Choroid plexus epithelial cell (primary cell): Measurements from ENCODE around the gene ZBTB11.

ENCODE experiments used
- DNase-seq: peaks from one replicate; pipeline ENCODE4 v3.0.0-alpha.2; 2010; ENCODE audit warnings: low read depth
- H3K4me3 ChIP-seq: 2 replicates; pipeline ENCODE4 v1.5.1; 2011; ENCODE audit warnings: low read depth, mild to moderate bottlenecking, control low read depth, low read length, moderate library complexity
- TF ChIP-seq, protein P1 (sequence below): conservative IDR thresholded peaks from 2 replicates; pipeline ENCODE4 v1.5.1; 2011; ENCODE audit warnings: low read depth, mild to moderate bottlenecking, control low read depth, inconsistent platforms, low read length, moderate library complexity

The ZBTB11 gene

DNA sequence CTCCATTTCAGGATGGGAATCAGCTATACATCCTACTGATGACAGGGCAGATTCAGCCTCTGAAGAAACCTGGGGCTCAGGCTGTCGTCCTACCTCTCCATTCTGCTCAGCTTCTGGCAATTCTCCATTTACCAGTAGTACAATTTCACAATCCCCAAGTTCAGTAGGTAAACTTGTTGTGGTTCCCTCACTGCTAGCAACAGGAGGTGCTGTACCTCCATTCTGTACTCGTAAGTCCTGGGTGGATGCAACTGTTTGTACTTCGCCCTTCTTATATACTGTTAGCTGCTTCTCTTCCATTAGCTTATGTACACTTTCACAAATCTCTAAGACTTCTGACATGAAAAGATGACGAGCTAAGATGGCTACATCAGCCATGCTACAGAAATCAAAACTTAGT is 11.6 kb downstream of the ZBTB11 start:
- DNase-seq = peak; percentile 47
- H3K4me3 ChIP-seq = no peak overlapping the region
- TF ChIP-seq, protein P1, sequence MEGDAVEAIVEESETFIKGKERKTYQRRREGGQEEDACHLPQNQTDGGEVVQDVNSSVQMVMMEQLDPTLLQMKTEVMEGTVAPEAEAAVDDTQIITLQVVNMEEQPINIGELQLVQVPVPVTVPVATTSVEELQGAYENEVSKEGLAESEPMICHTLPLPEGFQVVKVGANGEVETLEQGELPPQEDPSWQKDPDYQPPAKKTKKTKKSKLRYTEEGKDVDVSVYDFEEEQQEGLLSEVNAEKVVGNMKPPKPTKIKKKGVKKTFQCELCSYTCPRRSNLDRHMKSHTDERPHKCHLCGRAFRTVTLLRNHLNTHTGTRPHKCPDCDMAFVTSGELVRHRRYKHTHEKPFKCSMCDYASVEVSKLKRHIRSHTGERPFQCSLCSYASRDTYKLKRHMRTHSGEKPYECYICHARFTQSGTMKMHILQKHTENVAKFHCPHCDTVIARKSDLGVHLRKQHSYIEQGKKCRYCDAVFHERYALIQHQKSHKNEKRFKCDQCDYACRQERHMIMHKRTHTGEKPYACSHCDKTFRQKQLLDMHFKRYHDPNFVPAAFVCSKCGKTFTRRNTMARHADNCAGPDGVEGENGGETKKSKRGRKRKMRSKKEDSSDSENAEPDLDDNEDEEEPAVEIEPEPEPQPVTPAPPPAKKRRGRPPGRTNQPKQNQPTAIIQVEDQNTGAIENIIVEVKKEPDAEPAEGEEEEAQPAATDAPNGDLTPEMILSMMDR = no peak

DNA sequence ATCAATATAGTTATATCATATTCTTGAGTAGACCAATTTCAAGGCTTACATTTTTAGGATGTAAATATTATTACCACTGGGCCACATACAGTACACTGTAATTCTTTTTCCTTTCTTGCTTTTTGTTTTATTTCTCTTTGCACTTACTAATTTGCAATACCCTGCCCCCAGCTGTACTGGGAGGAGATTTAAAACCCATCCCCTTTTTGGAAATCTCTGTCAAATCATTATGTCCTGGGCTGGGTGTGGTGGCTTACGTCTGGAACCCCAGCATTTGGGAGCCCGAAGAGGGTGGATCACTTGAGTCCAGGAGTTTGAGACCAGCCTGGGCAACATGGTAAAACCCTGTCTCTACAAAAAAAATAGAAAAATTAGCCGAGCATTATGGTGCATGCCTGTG is 16.2 kb downstream of the ZBTB11 start:
- DNase-seq = no peak
- no peak overlapping the region for H3K4me3 ChIP-seq
- TF ChIP-seq, protein P1 = no peak

DNA sequence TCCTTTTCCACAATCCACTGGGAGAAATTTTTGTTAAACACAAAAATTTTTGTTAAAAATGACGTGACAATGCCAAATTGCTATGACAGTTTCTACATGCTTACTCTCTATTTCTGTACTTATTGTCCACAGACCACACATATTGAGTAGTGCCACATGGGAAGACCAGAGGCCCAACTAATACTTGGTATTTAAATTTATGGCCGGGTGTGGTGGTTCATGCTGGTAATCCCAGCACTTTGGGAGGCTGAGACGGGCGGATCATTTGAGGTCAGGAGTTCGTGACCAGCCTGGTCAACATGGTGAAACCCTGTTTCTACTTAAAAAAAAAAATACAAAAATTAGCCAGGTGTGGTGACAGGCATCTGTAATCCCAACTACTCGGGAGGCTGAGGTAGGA is 20.3 kb downstream of the ZBTB11 start:
- no peak overlapping the region for H3K4me3 ChIP-seq
- TF ChIP-seq, protein P1 = no peak
- DNase-seq = no peak

DNA sequence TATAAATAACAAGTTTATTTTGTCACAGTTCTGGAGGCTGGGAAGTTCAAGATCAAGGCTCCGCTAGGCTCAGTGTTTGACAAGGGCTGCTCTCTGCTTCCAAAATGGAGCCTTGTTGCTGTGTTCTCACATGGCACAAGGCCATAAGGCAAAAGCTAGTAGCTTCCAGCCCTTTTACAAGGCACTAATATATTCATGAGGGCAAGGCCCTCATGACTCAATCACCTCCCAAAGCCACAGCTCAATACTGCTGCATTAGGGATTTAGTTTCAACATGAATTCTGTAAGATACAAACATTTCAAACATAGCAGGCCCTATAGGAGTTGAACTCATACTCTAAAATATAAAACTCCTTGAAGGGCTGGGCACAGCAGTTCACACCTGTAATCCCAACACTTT is 30.2 kb downstream of the ZBTB11 start:
- TF ChIP-seq, protein P1 = no peak
- DNase-seq = peak; percentile 27
- no peak overlapping the region for H3K4me3 ChIP-seq

DNA sequence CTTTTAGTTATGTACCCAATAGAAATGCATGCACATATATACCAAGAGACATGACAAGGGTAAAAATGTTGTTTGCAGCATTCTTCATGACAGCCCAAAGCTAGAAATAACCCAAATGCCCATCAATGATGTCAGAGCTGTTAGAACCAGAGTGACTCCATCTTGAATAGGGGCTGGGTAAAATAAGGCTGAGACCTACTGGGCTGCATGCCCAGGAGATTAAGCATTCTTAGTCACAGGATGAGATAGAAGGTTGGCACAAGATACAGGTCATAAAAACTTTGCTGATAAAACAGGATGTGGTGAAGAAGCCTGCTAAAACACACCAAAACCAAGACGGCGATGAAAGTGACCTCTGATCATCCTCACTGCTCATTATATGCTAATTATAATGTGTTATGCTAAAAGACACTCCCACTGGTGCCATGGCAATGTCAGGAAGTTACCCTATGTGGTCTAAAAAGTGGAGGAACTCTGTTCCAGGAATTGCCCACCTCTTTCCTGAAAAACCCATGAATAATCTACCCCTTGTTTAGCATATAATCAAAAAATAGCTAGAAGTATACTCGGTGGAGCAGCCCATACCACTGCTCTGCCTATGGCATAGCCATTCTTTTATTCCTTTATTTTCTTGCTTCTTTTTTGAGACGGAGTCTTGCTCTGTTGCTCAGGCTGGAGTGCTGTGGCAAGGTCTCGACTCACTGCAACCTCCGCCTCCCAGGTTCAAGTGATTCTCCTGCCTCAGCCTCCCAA is 32.9 kb downstream of the ZBTB11 start:
- TF ChIP-seq, protein P1 = no peak
- H3K4me3 ChIP-seq = no peak overlapping the region
- DNase-seq = peak; percentile 20

DNA sequence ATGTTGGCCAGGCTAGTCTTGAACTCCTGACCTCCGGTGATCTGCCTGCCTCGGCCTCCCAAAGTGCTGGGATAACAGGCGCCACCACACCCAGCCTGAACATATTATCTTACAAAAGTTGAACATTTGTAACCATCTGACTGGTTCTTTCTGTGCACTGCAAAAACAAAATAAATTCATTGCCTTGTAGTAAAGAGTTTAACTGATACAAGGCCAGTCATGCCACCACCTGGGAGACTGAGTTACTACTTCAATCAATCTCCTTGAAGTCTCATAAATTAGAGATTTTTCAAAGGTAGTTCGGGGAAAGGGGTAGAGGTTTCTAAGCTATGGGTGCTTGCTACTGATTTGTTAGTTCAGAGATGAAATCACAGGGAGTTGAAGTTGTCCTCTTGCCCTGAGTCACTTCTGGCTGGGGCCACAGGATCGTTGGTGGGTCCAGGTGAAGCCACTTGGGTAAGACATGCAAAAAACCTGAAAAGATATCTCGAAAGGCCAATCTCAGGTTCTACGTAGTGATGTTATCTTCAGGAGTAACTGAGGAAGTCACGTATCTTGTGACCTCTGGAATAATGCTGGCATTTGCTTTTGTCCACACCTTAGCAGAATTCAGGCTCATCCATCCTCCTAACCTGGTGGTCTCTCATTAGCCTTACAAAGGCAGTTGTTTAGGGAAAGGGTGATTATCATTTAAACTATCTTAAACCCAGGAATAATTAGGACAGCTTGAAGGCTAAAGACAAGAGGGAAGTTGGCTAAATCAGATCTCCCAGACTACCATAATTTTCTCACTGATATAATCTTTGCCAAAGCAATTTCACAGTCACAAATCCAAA is 33.7 kb downstream of the ZBTB11 start:
- TF ChIP-seq, protein P1 = no peak
- no peak for DNase-seq
- no peak overlapping the region for H3K4me3 ChIP-seq
